Smooth muscle cell (in vitro differentiated cells): ENCODE data around the gene RBBP6. TPM values are rescaled to one million over a fixed set of nuclear protein-coding genes. Genes with fewer than 3 reads are reported as not detected.
"Not testable (repeated sequence)": the region's sequence is repeated elsewhere in the genome, so short reads cannot be mapped to it uniquely, and the experiment has no call there.

Experiments
- DNase-seq: peaks from one replicate; lab custom pipeline; 2025; ENCODE audit not compliant: unreplicated experiment; lab: John Stamatoyannopoulos, UW
- H2AFZ ChIP-seq: fragments of 200-600 bp; sonication (generic); 2 replicates; pipeline ENCODE4 v1.6.0; 2016; ENCODE audit warnings: antibody characterized with exemption, low read depth, mild to moderate bottlenecking
- H3F3A ChIP-seq: fragments of 200-600 bp; sonication (generic); 2 replicates; pipeline ENCODE4 v1.6.0; 2017; ENCODE audit warnings: antibody characterized with exemption, low read depth
- H3K27ac ChIP-seq: fragments of 200-600 bp; sonication (generic); 2 replicates; pipeline ENCODE4 v1.5.1; 2016; ENCODE audit warnings: low read depth, mild to moderate bottlenecking
- H3K27me3 ChIP-seq: fragments of 200-600 bp; sonication (generic); 2 replicates; pipeline ENCODE4 v1.6.1; 2016; ENCODE audit warnings: low read depth, mild to moderate bottlenecking
- H3K36me3 ChIP-seq: fragments of 200-600 bp; sonication (generic); 2 replicates; pipeline ENCODE4 v1.5.1; 2016; ENCODE audit warnings: low read depth
- H3K4me1 ChIP-seq: fragments of 200-600 bp; sonication (generic); 2 replicates; pipeline ENCODE4 v1.5.1; 2016; ENCODE audit warnings: low read depth
- H3K4me2 ChIP-seq: fragments of 200-600 bp; sonication (generic); 2 replicates; pipeline ENCODE4 v1.6.0; 2016; ENCODE audit warnings: mild to moderate bottlenecking
- H3K4me3 ChIP-seq: fragments of 200-600 bp; sonication (generic); 2 replicates; pipeline ENCODE4 v1.5.1; 2016; ENCODE audit warnings: mild to moderate bottlenecking
- H3K79me2 ChIP-seq: fragments of 200-600 bp; sonication (generic); 2 replicates; pipeline ENCODE4 v1.6.0; 2016; ENCODE audit warnings: low read depth, mild to moderate bottlenecking
- H3K9ac ChIP-seq: fragments of 200-600 bp; sonication (generic); 2 replicates; pipeline ENCODE4 v1.6.0; 2016; ENCODE audit warnings: low read depth
- H3K9me3 ChIP-seq: fragments of 200-600 bp; sonication (generic); replicated peaks from 2 replicates; pipeline ENCODE4 v1.5.1; 2016; ENCODE audit warnings: low read depth
- H4K20me1 ChIP-seq: fragments of 200-600 bp; sonication (generic); 2 replicates; pipeline ENCODE4 v1.6.0; 2016; ENCODE audit warnings: low read depth
- CTCF ChIP-seq: fragments of 200-600 bp; sonication (generic); IDR thresholded peaks from 2 replicates; pipeline ENCODE4 v1.5.1; 2017; ENCODE audit warnings: borderline replicate concordance, mild to moderate bottlenecking, antibody characterized with exemption; ENCODE audit not compliant: insufficient read depth, poor library complexity, severe bottlenecking
- WGBS: methylation state at CpG from one replicate; pipeline ENCODE4 v1.1.7; 2016; ENCODE audit warnings: low lambda C conversion rate; 5-methylcytosine and 5-hydroxymethylcytosine counted together
- polyA plus RNA-seq: library from polyadenylated mRNA; unstranded; fragments of >200 nt; fragmentation: Nextera tagmentation; extraction: Ambion mirVana; gene quantifications from 2 replicates; pipeline ENCODE4 v1.2.1, GENCODE V29; 2016
- total RNA-seq: library from RNA; depleted of rRNA; stranded (reverse); fragments of >200 nt; gene quantifications from 2 replicates; pipeline ENCODE4 v1.2.3, GENCODE V29; 2014

Gene RBBP6
- total and polyA plus RNA-seq, 2 experiments from 2014 or later = 40.4 to 70.2 TPM

- Histone ChIP-seq H3K4me3 (no peak overlapping the region), H3K79me2 (no peaks in the 10 kb centered on the region), H3K4me2 (no peak overlapping the region), H3K4me1 (no peaks in the 10 kb centered on the region), H2AFZ (no peak overlapping the region), H3F3A (no peaks in the 10 kb centered on the region), H3K9ac (no peak overlapping the region), H3K27ac (no peak overlapping the region), H3K27me3 (no peaks in the 10 kb centered on the region), H3K9me3 (peaks cover 10% of the 10 kb centered on the region), H4K20me1 (no peaks in the 10 kb centered on the region), H3K36me3 (peaks cover 60% of the 10 kb centered on the region)
- 98% methylated on average over 2 of the region's 2 CpGs for WGBS
- no peak for DNase-seq
- TF ChIP-seq CTCF = no peak
Measured at GRCh38 chr16:24572069-24572468, 32.7 kb downstream of the RBBP6 start.

- H3K9ac ChIP-seq = no peak overlapping the region
- H3K4me2 ChIP-seq = no peak overlapping the region
- H3K36me3 ChIP-seq = peaks cover 49% of the 10 kb centered on the region
- no peaks in the 10 kb centered on the region for H3K27me3 ChIP-seq
- H3K9me3 ChIP-seq = peaks cover 10% of the 10 kb centered on the region
- no peak overlapping the region for H2AFZ ChIP-seq
- no peak for TF ChIP-seq CTCF
- DNase-seq = no peak
- no peak overlapping the region for H3K27ac ChIP-seq
- no peaks in the 10 kb centered on the region for H3F3A ChIP-seq
- H3K4me3 ChIP-seq = no peak overlapping the region
- H4K20me1 ChIP-seq = no peaks in the 10 kb centered on the region
- no peaks in the 10 kb centered on the region for H3K4me1 ChIP-seq
- 98% methylated on average over 6 of the region's 6 CpGs for WGBS
- no peaks in the 10 kb centered on the region for H3K79me2 ChIP-seq
Measured at GRCh38 chr16:24573141-24573540, 33.8 kb downstream of the RBBP6 start.

- not testable (repeated sequence) for H2AFZ ChIP-seq, H3F3A ChIP-seq, H3K4me3 ChIP-seq, DNase-seq, H3K4me2 ChIP-seq, H3K9ac ChIP-seq, H3K27ac ChIP-seq, H3K79me2 ChIP-seq, H4K20me1 ChIP-seq, H3K4me1 ChIP-seq, H3K27me3 ChIP-seq
- peaks cover 33% of the 10 kb centered on the region for H3K36me3 ChIP-seq
- peaks cover 10% of the 10 kb centered on the region for H3K9me3 ChIP-seq
- 99% methylated on average over 50 of the region's 66 CpGs for WGBS
Measured at GRCh38 chr16:24574515-24575485, 35.4 kb downstream of the RBBP6 start.

- WGBS = 87% methylated on average over 3 of the region's 4 CpGs
Measured at GRCh38 chr16:24575791-24576190, 36.4 kb downstream of the RBBP6 start.

More at GRCh38 chr16:24575791-24576190, 36.4 kb downstream of the RBBP6 start:
- H3K4me2 ChIP-seq, H3K27me3 ChIP-seq, DNase-seq, H3F3A ChIP-seq, H3K27ac ChIP-seq, H3K9ac ChIP-seq, H4K20me1 ChIP-seq, H3K79me2 ChIP-seq, H3K4me1 ChIP-seq, H2AFZ ChIP-seq, H3K4me3 ChIP-seq: not testable (repeated sequence)
- H3K9me3 ChIP-seq = peaks cover 10% of the 10 kb centered on the region
- peaks cover 24% of the 10 kb centered on the region for H3K36me3 ChIP-seq
